ENCODE measurements around the gene LEKR1. TPM values are rescaled to one million over a fixed set of nuclear protein-coding genes. Genes with fewer than 3 reads are reported as not detected.

LEKR1 gene

Small RNAs within 50 kb of the gene (small RNA-seq; reads per million reads assigned to genes)
- gene KLF3P2 (ENCODE audit: insufficient read depth): not detected
